ENCODE results near the gene ARHGEF7.

Gene ARHGEF7

DNA sequence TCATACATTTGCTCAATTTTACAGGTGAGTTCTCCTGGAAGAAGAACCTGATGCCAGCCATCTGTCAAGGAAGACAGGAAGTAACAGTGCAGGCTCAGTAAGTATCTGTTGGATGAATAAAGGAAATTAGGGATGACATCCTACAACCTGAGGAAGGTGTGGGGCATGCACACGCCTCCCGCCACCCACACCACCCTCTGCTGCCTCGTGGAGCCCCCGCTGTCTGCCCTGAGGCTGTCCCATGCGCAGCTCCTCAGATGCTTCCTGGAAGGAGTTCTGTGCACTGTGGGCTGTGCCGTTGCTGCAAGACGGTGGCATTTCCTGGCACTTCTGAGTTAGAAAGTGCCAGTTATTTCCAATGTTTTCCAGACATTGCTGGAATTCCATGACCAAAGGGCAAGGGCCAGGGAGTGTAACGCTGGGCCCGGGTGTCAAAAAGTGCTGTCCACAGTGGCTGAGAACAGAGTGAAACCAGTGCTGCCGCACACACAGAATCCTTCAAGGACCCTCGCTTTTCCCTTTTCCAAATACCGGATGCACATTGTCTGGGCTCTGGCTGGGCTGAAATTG is 201.1 kb downstream of the ARHGEF7 start:
- no peak for DNase-seq (ENCODE audit: extremely low read depth, low read depth)
- TF ChIP-seq, protein P1, sequence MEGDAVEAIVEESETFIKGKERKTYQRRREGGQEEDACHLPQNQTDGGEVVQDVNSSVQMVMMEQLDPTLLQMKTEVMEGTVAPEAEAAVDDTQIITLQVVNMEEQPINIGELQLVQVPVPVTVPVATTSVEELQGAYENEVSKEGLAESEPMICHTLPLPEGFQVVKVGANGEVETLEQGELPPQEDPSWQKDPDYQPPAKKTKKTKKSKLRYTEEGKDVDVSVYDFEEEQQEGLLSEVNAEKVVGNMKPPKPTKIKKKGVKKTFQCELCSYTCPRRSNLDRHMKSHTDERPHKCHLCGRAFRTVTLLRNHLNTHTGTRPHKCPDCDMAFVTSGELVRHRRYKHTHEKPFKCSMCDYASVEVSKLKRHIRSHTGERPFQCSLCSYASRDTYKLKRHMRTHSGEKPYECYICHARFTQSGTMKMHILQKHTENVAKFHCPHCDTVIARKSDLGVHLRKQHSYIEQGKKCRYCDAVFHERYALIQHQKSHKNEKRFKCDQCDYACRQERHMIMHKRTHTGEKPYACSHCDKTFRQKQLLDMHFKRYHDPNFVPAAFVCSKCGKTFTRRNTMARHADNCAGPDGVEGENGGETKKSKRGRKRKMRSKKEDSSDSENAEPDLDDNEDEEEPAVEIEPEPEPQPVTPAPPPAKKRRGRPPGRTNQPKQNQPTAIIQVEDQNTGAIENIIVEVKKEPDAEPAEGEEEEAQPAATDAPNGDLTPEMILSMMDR (IDR thresholded peaks at IDR 0.05; ENCODE audit: low read depth, low read length) = no peak

DNA sequence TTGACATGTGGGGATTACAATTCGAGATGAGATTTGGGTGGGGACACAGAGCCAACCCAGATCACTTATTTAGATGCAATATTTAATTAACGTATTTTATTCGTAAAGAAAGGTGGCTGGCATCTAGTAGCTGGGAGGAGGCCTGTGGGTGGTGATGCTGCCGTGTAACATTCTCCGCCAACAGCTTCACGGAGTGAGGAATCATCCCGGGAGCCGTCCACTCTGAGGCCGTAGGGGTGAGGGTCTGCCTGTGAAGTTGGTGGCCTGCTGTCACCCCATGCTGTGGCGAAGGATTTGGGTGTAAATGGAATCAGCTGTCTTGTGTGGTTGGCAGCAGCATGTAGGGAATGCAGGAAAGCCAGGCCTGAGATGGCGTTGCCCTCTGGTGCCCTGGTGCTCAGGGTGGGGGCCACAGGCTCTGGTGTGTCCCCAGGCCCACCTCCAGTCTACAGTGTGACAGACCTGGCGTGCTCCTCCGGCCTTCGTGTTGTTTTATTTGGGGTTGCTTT is 202.0 kb downstream of the ARHGEF7 start:
- TF ChIP-seq, protein P1 (IDR thresholded peaks at IDR 0.05; ENCODE audit: low read depth, low read length) = no peak
- no peak for DNase-seq (ENCODE audit: extremely low read depth, low read depth)

DNA sequence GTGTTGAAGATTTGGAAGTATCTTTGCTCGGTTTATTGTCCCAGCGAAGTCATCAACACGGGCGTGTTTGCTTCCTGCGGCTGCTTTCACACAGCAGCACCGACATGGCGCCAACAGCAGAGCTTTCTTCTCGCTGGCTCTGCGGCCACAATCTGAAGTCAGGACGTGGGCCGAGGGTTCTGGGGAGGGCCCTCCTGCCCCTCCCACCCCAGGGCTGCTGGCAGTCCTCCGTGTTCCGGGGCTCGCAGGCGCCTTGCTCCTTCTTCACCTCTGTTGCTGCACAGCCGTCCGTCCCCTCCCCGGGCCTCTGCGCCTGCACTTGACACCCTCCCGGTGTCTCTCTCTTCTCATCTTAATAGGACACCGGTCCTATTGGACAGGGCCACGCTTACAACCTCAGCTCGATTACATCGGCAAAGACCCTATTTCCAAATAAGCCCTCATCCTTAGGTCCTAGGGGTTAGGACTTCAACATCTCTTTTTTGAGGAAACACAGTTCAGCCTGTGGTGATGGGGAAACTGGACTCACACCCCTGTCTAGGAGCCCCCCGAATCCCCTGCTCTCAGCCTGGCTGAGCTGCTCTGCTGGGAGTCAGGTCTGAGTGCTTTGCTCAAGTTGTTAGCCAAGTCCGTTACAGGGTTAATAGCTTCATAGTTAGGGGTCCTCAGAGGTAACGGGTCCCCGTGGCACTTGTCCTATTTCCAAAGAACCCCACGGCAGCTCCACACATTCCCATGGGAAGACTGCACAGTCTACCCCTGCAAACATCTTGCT is 202.6 kb downstream of the ARHGEF7 start:
- no peak for DNase-seq (ENCODE audit: extremely low read depth, low read depth)
- TF ChIP-seq, protein P1 (IDR thresholded peaks at IDR 0.05; ENCODE audit: low read depth, low read length) = no peak

DNA sequence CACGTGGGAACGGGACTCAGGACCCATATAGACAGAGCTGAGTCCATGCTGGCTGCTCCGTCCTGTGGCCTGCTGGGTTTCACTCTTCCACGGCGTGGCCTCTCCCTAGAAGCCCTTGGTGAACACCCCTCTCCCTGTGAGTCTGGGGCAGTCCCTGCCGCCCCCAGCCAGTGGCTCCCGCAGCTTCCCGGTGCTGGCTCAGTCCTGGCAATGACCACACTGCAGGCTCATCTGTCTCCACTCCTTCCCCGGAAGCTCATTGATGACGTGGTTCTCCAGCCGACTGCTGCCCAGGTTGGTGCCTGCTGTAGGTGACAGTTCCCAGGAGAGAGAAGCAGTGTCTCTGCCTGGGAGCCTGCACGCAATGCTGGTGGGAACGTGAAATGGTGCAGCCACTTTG is 203.3 kb downstream of the ARHGEF7 start:
- DNase-seq (ENCODE audit: extremely low read depth, low read depth) = no peak
- TF ChIP-seq, protein P1 (IDR thresholded peaks at IDR 0.05; ENCODE audit: low read depth, low read length) = no peak

DNA sequence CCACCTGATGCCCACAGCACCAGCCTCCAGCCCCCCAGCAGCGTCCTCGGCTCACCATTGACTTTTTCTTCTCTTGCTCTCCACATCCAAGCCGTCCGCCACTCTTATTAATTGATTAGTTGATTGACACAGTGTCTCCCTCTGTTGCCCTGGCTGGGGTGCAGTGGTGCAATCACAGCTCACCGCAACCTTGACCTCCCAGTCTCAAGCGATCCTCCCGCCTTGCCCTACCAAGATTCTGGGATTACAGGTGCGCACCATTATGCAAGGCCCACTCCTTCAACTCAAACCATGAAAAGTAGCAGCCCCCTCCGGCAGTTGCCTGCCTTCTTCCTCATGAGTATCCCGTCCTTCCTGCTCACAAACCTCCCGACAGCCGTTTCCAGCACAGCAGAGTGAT is 204.4 kb downstream of the ARHGEF7 start:
- no peak for DNase-seq (ENCODE audit: extremely low read depth, low read depth)
- TF ChIP-seq, protein P1 (IDR thresholded peaks at IDR 0.05; ENCODE audit: low read depth, low read length) = no peak

DNA sequence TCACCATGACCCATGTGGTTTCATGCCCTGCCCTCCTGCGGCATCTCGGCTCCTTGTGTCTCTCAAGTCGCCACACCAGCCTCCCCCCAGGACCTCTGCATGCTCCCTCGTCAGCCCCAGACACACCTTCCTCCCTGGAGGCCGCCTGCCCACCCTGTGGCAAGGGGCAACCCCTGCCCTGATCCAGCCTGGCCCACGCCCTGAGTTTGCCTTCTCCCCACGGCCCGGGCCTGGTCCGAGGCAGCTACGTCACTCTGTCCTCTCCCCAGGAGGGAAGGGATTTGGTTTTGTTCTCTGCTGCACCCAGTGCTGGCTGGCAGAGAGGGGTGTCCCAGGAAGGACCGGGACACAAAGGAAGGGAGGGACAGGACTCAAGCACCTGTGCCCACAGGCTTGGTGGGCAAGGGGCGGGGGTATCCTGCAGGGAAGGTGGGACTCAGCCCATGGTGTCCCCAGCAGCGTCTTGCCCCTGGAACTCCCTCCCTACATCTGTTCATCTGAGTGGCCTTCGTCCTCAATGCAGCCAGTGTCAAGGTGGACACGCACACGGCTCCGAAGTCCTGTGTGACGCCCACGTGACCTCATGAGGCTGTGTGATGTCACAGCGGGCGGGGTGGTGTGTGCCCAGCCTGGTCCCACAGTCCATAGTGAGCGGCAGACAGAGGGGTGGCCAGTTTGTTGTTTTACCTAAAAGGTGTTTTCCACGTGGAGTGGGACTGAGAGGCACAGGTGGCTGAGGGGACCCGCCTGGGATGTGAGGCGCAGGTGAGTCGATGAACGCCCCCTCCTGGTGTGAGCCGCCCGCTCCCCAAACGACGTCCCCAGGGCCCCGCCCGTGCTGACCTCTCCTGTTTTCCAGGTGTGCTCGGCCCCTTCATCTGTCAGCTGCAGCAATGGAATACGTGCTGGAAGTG is 205.1 kb downstream of the ARHGEF7 start, which contains the start of gene TEX29:
TSS of gene TEX29 (plus strand) at position 645 of the 914 bp plus-strand sequence. CDS start at position 894, 249 bp downstream.
- DNase-seq (ENCODE audit: extremely low read depth, low read depth) = no peak
- TF ChIP-seq, protein P1 (IDR thresholded peaks at IDR 0.05; ENCODE audit: low read depth, low read length) = no peak

All from AG09319 (cell line).